ENCODE measurements around the gene LENG1.

Gene LENG1

DNA sequence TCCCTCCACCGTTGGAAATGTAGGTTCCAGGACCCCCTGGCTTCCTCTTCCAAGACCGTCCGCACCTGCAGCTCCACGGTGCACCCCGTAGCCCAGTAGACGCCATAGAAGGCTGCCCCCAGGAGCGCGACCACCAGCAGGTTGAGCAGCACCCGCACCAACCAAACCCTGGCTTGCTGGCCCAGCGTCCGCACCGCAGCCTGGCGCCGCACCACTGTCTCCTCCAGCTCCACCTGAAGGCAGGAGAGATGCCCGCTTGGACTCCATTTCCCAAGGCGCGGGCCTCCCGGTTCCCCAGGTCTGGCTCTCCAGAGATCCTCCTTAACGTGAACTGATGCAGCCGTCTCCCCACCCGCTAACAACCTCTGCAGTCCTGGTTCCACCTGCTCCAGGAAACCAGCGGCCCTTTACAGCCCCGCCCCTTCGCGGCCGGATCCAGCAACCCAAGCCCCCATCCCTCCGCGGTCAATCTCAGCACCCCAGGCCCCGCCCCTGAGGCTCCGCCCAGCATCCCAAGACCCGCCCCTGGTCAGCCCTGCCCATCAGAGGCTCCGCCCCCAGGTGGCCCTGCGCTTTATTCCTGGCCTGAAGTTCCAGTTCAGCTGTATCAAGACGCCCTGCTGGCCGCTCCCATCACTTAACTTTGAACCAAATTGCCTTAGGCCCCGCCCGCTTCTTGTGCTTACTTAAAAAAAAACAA, 5.0 kb upstream of the LENG1 start:
- peak; percentile 21 for DNase-seq (ENCODE audit: low read depth)

DNA sequence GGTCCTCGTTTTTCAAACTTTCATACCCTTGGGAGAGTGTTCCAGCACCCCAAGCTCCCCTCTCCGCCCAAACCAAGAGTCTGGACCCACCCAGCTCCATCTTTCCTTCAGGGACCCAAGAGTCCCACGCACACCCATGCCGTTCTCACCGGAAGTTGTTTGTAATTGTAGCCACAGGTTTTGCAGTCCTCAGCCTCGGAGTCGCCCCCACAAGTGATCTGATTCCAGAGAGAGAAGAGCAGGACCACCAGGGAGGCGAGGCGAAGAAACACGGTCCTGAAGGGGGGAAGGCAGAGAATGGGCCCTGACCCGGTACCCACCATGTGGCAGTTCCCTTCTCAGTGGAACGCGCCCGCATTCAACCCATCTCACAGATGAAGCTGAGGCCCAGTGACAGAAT, 3.4 kb upstream of the LENG1 start:
- no peak for DNase-seq (ENCODE audit: low read depth)

DNA sequence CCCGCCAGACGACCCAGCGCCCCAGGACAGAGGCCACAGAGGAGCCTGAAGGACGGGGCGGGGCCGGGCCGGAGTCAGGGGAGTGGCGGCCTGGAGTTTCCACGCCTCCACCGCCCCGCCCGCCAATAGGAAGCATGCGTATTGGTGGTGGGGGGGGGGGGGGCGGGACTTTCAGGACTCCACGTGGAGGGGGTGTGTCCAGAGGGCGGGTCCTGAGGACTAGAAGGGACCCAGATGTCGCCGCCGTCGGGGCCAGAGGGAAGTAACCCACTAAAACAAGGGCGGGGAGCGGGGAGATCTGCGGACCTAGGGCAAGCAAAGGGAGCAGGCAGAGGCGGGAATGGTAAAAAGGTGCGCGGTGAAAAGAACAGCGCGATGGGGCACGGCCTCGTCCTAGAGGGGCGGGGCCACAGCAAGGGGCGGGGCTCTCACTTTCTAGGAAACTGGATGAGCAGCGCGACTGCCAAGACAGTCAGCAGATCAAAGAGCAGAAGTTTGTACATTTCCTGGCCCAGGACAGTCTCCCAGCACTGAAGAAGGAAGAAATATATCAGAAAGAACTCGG, 2.8 kb upstream of the LENG1 start:
- DNase-seq (ENCODE audit: low read depth): peak; percentile 61

DNA sequence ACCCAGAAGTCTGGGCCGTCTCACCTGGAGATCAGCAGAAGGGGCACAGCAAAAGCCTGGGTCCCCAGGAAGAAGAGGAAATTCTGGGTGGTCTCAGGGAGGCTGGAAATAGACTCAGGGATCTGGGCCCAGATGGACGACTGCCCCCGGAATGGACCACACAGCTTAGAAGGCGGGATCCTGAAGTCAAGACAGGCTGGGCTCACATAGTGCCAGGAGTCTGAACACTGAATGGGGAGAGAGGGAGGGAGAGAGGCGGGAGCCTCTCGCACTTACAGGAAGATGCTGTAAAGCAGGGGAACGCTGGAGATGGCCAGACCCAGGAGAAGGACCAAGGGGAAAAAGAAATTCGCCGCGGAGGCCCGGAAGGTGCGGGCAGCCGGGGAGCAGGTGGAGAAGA, 1.3 kb upstream of the LENG1 start:
- DNase-seq (ENCODE audit: low read depth): no peak

DNA sequence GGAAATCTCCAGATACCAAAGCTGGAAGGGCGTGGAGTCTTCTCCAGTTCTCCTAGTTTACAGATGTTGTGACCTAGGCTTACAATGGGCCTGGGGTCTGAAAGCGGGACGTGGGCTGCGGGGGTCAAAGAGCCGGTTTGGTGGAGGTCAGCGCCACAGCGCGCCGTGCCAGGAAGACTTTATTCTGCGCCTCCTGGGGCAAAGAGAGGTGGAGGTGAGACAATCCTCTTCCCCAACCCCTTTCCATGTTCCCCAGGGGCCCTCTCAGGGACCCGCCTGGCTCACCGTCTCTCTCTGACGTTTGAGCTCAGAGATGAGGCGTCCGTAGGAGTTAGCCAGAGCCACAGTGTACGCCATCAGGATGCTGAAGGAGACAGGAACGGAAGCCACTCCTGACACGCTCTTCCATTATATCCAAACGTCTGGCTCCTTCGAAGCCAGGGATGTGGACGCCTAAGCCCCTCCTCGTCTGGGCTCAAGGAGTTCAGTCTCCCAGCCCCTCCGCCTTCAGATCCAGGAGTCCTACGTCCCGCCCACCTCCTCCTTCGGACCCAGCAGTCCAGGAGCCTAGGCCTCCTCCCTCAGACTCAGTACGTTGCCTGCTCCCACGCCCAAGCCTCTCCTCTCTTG, 776 bp upstream of the LENG1 start:
- DNase-seq (ENCODE audit: low read depth): no peak

DNA sequence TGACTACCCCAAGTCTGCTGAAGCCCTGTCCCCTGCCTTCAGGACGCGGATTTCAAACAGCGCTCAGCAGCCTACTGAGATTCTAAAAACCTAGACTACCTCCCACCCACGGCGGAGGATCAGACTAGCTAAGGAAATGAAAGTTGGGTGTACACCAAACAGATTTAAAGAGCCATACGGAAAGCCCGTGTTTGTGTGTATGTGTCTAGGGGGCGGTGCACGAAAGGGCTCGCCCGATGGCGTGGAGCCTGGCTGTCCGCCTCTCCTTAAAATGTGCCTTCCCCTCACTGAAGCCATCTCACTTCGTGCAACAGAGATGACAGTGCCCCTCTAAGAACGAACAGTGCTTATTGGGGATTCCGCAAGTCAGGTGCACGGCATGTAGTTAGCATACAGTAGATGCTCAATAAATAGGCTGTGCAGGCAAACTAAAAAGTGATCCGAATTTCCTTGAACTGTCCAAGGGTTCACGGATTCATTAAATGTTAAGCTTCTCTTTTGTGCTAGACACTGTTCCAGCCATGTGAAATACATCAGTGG, 639 bp downstream of the LENG1 start:
- no peak for DNase-seq (ENCODE audit: low read depth)

DNA sequence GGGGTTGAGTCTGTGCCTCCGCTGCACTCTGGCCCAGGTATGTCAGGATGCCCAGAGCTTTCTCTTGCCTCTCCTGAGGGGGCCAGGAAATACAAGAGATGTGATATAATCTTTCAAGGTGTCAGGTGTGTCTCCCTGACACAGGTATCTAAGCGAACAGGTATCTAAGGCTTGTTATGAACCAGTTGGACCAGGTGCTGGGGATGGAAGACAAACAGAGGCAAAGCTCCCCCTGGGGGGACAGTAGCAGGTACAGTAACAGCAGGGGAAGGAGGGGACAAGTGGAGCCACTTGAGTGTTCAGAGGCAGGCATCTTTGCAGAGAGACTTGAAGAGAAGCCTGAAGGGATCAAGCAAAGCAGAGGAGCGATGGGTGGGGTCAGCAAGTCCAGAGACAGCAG, 2.6 kb downstream of the LENG1 start:
- no peak for DNase-seq (ENCODE audit: low read depth)

DNA sequence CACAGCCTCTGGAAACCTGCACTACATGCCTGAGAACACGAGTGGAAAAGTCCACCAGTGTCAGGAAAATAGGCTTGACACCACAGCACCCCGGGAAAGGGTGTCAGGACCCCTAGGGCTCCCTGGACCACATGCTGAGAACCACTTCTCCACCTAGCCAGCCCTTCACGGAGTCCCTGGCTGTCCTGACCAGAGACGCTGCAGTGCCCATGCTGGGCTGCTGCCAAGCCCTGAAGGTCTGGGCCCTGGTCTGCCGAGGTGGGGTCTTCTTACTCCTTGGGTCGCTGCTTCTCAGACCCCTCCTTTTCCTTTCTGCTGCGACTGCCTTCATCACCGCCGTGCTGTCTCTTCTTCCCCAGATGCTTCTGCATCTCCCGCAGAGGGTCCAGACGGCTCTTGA, 3.0 kb downstream of the LENG1 start:
- DNase-seq (ENCODE audit: low read depth): no peak

DNA sequence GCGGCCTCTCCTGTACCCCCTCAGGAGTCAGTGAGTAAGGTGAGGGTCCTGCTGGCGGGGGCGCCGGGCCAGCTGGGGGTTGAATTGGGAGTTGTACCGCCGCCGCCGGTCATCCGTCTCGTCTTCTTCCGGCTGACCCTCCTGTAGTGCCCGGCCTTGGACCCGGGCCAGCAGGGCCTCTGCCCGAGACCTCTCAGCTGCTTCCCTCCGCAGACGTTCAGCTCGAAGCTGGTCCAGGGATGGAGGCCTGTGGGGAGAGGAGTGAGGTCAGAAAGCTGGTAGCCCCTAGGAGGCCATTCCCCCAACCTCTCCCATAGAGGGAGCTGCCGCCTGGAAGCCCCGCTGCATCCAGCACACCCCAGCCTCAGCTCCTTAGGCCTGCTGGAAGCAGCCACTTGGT, 3.8 kb downstream of the LENG1 start:
- DNase-seq (ENCODE audit: low read depth): no peak

DNA sequence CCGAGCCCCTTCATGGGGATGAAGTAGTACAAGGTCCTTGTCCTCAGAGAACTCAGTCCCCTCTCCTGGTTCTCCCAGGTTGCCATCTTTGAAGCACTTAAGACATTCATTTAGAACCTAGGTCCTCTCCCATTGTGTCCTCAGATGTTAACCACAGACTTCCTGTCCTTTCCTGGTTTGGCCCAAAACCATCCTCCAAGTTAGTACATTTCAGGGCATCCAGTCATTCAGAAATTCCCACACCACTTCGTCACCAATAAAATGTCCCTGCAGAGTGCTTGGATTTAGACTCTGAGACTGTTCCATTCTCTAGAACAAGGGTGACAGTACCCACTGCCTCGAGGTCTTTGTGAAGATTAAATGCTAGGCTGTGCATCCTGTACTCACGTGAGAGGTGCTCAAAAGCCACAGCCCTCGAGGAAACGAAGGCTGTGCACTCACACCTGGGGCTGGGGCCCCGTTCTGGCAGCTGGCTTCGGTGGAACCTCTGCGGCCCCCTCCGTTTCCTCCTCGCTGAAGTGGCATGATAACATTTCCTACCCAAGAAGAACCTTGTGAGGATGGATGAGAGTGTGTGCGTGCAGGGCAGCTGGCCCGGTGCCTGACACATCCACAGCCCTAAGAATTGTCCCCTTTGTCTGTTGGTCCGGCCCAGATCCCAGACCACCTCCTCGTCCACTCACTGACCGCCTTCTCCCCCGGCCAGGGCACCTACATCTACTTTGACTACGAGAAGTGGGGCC, 4.7 kb downstream of the LENG1 start:
- no peak for DNase-seq (ENCODE audit: low read depth)

DNA sequence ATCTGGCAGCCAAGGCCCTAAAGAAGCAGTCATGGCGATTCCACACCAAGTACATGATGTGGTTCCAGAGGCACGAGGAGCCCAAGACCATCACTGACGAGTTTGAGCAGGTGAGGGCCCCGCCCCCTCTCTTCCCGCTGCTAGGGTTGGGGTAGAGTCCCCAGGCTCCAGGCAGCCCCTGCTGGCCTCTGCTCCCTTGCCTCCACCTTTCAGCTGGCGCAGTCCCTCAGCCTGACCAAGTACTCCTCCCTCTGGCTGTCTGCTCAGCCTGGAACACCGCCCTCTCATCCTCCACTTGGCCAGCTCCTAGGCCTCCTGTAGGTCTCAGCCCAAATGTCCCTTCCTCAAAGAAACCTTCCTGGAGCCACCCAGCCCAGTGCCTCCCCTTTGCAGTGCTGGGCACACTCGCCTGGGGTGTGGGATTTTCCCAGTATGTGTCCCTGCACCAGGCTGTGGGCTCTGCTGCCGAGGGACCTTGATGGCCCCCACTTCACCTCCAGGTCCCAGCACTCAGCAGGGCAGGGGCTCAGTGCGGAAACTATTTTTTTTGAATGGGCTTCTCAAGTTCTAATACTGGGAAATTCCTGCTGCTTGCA, 5.7 kb downstream of the LENG1 start:
- DNase-seq (ENCODE audit: low read depth): no peak

DNA sequence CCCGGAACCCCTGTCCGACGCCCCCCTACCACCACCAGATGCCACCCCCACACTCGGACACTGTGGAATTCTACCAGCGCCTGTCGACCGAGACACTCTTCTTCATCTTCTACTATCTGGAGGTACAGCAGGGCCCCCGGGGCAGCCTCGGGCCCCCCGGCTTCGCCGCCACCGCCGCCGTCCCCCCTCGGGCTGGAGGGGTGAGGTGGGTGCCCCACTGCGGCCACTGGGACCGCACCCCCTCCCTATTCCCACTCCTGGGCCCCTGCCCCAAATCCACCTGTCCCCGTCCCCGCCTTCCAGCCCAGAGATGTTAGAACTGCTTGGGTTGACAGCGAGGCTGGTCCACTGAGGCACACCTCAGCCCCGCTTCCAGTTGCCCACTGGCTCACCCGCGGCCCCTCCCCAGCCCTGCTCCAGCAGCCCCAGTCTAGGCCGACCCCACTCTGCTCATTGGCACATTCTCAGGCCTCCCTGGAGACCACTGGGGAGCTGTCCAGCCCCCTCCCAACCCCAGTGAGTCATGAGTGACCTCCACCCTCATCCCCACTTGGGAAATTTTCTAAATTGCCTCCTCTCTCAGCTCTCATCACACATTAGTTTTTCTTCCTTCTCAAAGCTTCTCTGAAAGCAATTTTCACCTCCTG, 6.5 kb downstream of the LENG1 start:
- no peak for DNase-seq (ENCODE audit: low read depth)

DNA sequence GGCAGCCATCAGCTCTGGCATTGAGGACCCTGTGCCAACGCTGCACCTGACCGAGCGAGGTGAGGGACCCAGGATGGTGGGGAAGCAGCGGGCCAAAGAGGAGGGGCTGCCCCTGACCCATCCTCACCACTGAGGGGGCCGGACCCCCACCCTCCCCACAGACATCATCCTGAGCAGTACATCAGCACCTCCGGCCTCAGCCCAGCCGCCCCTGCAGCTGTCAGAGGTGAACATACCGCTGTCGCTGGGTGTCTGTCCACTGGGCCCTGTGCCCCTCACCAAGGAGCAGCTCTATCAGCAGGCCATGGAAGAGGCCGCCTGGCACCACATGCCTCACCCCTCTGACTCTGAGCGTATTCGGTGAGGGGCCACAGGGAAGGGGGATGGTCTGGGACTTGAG, 7.3 kb downstream of the LENG1 start:
- no peak for DNase-seq (ENCODE audit: low read depth)

DNA sequence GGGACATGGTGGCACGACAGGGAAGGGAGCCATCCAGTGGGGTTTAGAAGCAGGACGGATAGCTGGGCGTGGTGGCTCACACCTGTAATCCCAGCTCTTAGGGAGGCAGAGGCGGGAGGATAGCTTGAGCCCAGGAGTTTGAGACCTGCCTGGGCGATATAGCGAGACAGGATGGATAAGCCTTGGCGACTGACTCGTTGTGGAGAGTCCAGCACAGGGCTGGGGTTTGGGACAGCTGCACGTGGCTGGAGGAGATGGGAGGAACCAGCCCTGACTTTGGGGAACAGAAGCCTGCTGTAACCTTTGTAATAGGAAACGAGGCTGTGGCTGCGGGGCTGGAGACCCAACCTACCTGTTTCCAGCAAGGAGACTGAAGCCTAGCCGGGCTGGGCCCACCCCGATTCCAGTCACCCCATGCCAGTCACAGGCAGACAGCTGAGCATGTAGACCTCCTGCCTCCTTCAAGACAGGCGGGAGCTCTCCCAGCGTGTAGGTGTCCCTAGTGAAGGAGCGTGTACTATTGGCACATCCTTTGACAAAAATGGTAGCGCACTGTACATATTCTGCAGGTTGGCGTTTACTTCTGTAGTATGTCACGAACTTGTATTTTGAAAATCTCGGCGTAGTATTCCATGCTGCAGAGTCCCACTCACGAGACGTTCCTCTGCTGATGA, 8.0 kb downstream of the LENG1 start:
- no peak for DNase-seq (ENCODE audit: low read depth)

DNA sequence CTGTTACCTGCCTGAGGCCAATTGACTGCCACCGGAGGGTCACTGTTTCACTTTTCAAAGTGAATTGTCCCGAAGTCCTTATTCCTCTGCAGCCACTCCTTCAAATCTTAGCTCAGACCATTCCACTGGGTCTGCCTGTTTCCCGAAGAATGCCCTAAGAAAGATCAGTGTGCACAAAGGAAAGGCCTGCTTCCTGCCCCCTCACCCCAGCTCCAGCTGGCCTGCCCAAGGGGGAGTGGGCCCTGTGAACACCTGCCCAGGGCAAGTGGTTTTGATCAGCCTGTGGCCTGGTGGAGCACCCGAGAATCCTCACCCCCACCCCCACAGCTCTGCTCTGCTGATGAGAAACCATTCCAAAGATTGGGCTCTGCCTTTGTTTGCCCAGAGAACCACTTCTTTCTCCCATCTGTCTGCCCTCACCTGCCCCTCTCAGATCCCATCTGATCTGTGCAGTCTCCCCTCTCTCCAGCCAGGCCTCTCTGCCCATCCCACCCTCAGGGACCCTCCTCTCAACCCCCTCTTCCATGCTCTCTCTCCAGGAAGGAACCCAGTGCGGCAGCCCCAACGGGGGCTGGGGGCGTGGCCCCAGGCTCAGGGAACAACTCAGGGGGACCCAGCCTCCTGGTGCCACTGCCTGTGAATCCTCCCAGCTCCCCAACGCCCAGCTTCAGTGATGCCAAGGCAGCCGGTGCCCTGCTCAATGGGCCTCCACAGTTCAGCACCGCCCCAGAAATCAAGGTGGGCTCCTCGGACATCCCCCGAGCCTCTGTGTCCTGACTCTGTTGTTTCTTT, 10.3 kb downstream of the LENG1 start:
- DNase-seq (ENCODE audit: low read depth): no peak

DNA sequence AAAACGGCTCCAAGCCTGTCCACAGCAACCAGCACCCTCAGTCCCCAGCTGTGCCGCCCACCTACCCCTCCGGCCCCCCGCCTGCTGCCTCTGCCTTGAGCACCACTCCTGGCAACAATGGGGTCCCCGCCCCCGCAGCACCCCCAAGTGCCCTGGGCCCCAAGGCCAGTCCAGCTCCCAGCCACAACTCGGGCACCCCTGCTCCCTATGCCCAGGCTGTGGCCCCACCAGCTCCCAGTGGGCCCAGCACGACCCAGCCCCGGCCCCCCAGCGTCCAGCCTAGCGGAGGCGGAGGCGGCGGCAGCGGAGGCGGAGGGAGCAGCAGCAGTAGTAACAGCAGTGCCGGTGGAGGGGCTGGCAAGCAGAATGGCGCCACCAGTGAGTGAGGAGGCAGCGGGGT, 11.4 kb downstream of the LENG1 start:
- DNase-seq (ENCODE audit: low read depth): no peak

DNA sequence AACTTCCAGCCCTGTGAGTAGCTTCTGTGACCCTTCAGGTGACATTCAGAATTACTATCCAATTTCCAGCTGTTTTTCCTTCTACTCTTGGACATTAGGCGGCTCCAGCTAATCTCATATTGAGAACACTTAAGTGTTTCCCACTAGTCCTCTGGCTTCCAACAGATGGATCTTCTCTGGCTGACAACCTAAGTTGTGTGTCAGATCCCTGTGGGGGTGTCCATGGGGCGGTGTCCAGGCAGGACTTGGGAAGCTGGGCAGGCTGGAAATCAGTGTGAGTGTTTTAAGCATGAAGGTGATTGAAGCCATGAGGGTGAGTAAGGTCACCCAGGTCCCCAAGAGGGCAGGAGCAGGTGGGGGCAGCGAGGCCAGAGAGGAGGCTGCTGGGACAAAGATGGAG, 11.8 kb downstream of the LENG1 start:
- DNase-seq (ENCODE audit: low read depth): no peak

DNA sequence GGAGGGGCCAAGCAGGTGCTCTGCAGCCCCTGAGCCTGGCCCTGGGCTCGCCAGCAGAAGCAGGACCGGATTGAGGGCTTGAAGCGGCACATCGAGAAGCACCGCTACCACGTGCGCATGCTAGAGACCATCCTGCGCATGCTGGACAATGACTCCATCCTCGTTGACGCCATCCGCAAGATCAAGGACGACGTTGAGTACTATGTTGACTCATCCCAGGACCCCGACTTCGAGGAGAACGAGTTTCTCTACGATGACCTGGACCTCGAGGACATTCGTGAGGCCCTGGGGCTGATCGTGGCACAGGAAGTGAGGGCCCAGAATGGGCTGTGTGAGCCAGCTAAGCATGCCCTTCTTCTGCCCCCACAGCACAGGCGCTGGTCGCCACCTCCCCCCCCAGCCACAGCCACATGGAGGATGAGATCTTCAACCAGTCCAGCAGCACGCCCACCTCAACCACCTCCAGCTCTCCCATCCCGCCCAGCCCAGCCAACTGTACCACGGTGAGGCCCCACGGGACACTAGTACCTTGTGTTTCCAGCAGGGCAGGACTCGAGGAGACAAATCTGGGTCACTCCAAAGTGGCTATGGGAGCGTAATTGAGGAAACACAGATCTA, 13.9 kb downstream of the LENG1 start:
- DNase-seq (ENCODE audit: low read depth): no peak

DNA sequence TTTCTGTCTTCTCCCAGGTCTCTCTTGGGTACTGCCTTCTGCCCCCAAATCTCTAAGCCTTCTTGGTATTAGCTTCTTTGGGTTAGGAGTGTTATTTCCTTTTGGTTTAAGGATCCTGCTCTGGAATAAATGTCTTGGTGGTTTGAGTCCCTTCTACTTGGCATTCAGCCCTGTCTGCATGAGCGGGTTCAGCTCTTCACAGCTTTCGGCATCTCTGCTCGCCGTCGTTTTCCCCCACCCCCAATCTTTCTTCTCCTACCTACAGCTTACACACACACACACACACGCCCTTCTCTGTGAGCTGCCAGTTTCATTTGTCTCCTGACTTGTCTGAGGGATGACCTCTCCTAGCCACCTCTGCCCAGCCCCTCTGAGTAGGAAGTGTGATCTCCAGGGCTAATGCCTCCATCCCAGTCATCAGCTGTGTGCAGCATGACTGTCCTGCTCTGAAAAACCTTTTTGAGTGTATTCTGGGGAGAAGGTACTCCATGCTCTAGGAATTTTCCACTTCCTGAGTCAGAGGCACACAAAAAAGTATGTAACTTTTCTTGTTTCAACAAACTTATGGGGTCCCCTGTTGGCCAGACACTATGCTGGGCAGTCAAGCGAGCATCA, 17.2 kb downstream of the LENG1 start:
- DNase-seq (ENCODE audit: low read depth): no peak

DNA sequence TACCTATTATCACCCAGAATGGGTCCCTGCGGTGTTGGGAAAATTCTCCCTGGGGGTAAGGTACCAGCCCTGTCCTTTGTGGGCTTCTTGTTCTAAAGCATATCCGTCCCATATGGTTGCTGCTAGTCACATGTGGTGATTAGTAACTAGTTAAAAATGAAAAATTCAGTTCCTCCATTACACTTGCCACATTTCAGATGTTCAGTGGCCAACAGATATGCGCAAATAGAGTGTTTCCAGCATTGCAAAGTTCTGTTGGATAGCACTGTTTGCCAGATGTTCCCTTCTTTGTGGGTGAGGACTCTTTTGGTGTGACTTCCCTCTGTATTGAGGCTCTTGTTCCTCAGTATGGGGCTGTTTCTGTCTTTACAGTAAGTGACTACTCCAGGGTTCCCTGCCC, 18.2 kb downstream of the LENG1 start:
- DNase-seq (ENCODE audit: low read depth): no peak
